Measurements from ENCODE around the gene BMF.

The BMF gene

GRCh38 chr15:40047415-40048210, 61.1 kb downstream of the BMF start:
- H3K4me3 ChIP-seq (ENCODE audit: low read depth, low read length): no peak overlapping the region
- no peak for TF ChIP-seq CTCF (IDR thresholded peaks at IDR 0.05; ENCODE audit: low read depth, low read length)

- TF ChIP-seq CTCF (IDR thresholded peaks at IDR 0.05; ENCODE audit: low read depth, low read length): no peak
- H3K4me3 ChIP-seq (ENCODE audit: low read depth, low read length): no peak overlapping the region
Observed at GRCh38 chr15:40046721-40047414, 61.8 kb downstream of the BMF start.

- H3K4me3 ChIP-seq (ENCODE audit: low read depth, low read length): no peak overlapping the region
- TF ChIP-seq CTCF (IDR thresholded peaks at IDR 0.05; ENCODE audit: low read depth, low read length): no peak
Observed at GRCh38 chr15:40045572-40046217, 63.0 kb downstream of the BMF start.

GRCh38 chr15:40044717-40045571, 63.7 kb downstream of the BMF start:
- H3K4me3 ChIP-seq (ENCODE audit: low read depth, low read length): peak overlapping the region; percentile 27
- TF ChIP-seq CTCF (IDR thresholded peaks at IDR 0.05; ENCODE audit: low read depth, low read length): peak; percentile 87

GRCh38 chr15:40043927-40044716, 64.6 kb downstream of the BMF start:
- TF ChIP-seq CTCF (IDR thresholded peaks at IDR 0.05; ENCODE audit: low read depth, low read length): no peak
- no peak overlapping the region for H3K4me3 ChIP-seq (ENCODE audit: low read depth, low read length)

- no peak for TF ChIP-seq CTCF (IDR thresholded peaks at IDR 0.05; ENCODE audit: low read depth, low read length)
- no peak overlapping the region for H3K4me3 ChIP-seq (ENCODE audit: low read depth, low read length)
Observed at GRCh38 chr15:40042791-40043320, 65.8 kb downstream of the BMF start.
